Spinal cord (tissue), 10 donors: Measurements from ENCODE around the gene PTPN3. TPM values are rescaled to one million over a fixed set of nuclear protein-coding genes. Genes with fewer than 3 reads are reported as not detected.

ENCODE experiments used
- DNase-seq, 6 donors: peaks; one replicate each; pipeline versions ENCODE4 v3.0.0 to v3.0.0-alpha.2; 2013 to 2015; ENCODE audit warnings: low spot score in 6 of 6, low read depth in 4 of 6
- H3K27ac ChIP-seq: one replicate; pipeline ENCODE4 v1.5.1; 2013; ENCODE audit warnings: low read depth, low read length, control low read depth
- H3K27me3 ChIP-seq: one replicate; pipeline ENCODE4 v1.6.1; 2013; ENCODE audit warnings: low read length; ENCODE audit not compliant: control insufficient read depth, insufficient read depth
- H3K36me3 ChIP-seq: one replicate; pipeline ENCODE4 v1.6.1; 2013; ENCODE audit warnings: low read length; ENCODE audit not compliant: control insufficient read depth, insufficient read depth
- H3K4me1 ChIP-seq: one replicate; pipeline ENCODE4 v1.6.1; 2013; ENCODE audit warnings: low read length; ENCODE audit not compliant: control insufficient read depth, insufficient read depth
- H3K4me3 ChIP-seq: one replicate; pipeline ENCODE4 v1.5.1; 2013; ENCODE audit warnings: low read depth, low read length, control low read depth
- H3K9me3 ChIP-seq: one replicate; pipeline ENCODE4 v1.6.1; 2013; ENCODE audit warnings: low read length; ENCODE audit not compliant: control insufficient read depth, insufficient read depth
- WGBS: methylation state at CpG from one replicate; pipeline ENCODE4 v1.1.5; 2013; ENCODE audit warnings: missing lambda C conversion rate; ENCODE audit not compliant: insufficient coverage; 5-methylcytosine and 5-hydroxymethylcytosine counted together
- polyA plus RNA-seq, 2 donors: library from polyadenylated mRNA; unstranded; fragments of 120-200 nt; gene quantifications; one replicate each; pipeline ENCODE4 v1.2.1, GENCODE V29; 2013; ENCODE audit not compliant: insufficient read length in 2 of 2
- total RNA-seq, 2 donors: library from RNA; depleted of rRNA in 1 of 2; stranded (reverse); fragments of 120-200 nt in 1 of 2; fragments of >200 nt in 1 of 2; gene quantifications; one replicate each; pipeline versions ENCODE4 v1.2.3 to v1.2.4, GENCODE V29; 2013 to 2014
- donor health status: healthy.

PTPN3 gene
- total and polyA plus RNA-seq, 4 donors = 2.3 to 8.1 (median 7.1) TPM

- DNase-seq = no peak
- Histone ChIP-seq H3K27ac (no peak overlapping the region), H3K36me3 (no peaks in the 10 kb centered on the region), H3K9me3 (no peaks in the 10 kb centered on the region), H3K27me3 (peaks cover 52% of the 10 kb centered on the region), H3K4me3 (no peak overlapping the region), H3K4me1 (peaks cover 26% of the 10 kb centered on the region)
- no CpG with 5 or more reads among the region's 3 CpGs for WGBS
Observed at GRCh38 chr9:109496218-109496617, 1.9 kb downstream of the PTPN3 start.

GRCh38 chr9:109493648-109494047, 4.5 kb downstream of the PTPN3 start:
- H3K4me1 ChIP-seq = peaks cover 20% of the 10 kb centered on the region

DNA sequence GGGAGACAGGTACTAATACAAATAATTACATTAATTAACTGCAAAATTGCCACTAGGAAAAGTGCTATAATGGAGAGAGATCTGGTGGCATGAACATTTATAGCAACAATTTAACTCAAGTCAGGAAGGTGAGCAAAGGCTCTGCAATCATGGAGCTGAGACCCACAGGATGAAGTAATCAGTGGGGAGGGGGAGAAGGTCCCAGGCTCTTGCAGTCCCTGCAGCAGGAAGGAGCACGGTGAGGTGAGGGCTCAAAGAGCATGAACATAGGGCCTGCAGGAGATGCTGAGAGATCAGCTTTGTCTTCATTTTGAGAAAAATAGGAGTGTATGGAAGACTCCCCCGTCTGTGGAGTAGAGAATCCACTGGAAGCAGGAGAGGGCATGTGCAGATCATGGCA, 6.5 kb downstream of the PTPN3 start:
- Histone ChIP-seq H3K9me3 (no peaks in the 10 kb centered on the region), H3K4me1 (peaks cover 13% of the 10 kb centered on the region), H3K27ac (no peak overlapping the region), H3K36me3 (no peaks in the 10 kb centered on the region), H3K27me3 (peaks cover 15% of the 10 kb centered on the region), H3K4me3 (no peak overlapping the region)
- no peak for DNase-seq
- WGBS = 90% methylated on average over 2 of the region's 2 CpGs

More at GRCh38 chr9:109493648-109494047, 4.5 kb downstream of the PTPN3 start:
- DNase-seq = no peak
- no peaks in the 10 kb centered on the region for H3K36me3 ChIP-seq
- no peak overlapping the region for H3K27ac ChIP-seq
- H3K9me3 ChIP-seq = no peaks in the 10 kb centered on the region
- 68% methylated on average over 5 of the region's 6 CpGs for whole genome bisulfite sequencing
- H3K27me3 ChIP-seq = peaks cover 29% of the 10 kb centered on the region
- H3K4me3 ChIP-seq = no peak overlapping the region

- H3K4me3 ChIP-seq = no peak overlapping the region
- DNase-seq = no peak
- H3K4me1 ChIP-seq = peaks cover 10% of the 10 kb centered on the region
- WGBS = 58% methylated on average over 4 of the region's 7 CpGs
- peaks cover 5% of the 10 kb centered on the region for H3K36me3 ChIP-seq
- H3K27me3 ChIP-seq = no peaks in the 10 kb centered on the region
- H3K9me3 ChIP-seq = no peaks in the 10 kb centered on the region
- no peak overlapping the region for H3K27ac ChIP-seq
Observed at GRCh38 chr9:109488791-109489492, 9.2 kb downstream of the PTPN3 start.

DNA sequence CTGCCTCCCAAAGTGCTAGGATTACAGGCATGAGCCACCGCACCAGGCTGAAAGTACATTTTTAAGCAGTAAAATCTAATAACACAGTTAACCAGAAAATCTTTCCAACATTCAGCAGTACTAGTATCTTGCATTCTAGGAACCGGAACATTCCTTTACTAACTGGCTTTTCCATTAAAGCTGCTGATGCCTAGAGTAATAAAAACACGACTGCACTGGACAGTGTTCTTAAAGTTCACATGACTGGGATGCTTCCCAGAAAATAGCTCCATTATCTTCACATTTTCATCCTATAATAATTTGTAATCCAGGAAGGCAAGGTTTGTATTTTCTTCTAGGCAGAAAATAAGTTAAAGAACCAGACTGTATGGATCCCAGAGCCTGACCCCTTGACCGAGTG, 9.8 kb downstream of the PTPN3 start:
- no peak for DNase-seq
- no peak overlapping the region for H3K27ac ChIP-seq
- no peaks in the 10 kb centered on the region for H3K9me3 ChIP-seq
- peaks cover 10% of the 10 kb centered on the region for H3K4me1 ChIP-seq
- H3K27me3 ChIP-seq = no peaks in the 10 kb centered on the region
- H3K4me3 ChIP-seq = no peak overlapping the region
- peaks cover 5% of the 10 kb centered on the region for H3K36me3 ChIP-seq
- 94% methylated on average over 2 of the region's 4 CpGs for WGBS

DNA sequence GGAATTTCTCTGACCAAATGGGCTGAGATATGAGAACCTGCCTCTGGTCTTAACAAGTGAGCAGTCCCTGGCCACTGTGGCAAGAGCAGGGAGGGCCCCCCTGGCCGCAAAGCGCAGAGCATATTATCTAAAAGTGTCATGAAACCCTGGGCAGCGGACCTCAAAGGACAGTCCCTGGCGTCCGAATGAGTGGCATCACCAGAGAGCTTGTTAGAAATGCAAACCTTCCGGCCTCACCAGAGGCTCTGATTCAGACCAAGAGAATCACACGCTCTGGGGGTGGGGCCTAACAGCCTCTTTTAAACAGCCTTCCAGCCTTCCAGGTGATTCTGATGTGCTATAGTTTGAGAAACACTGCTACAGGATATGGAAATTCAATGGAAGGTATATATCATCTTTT, 10.9 kb downstream of the PTPN3 start:
- Histone ChIP-seq H3K9me3 (no peaks in the 10 kb centered on the region), H3K27ac (no peak overlapping the region), H3K4me1 (peaks cover 19% of the 10 kb centered on the region), H3K27me3 (peaks cover 5% of the 10 kb centered on the region), H3K4me3 (no peak overlapping the region), H3K36me3 (peaks cover 5% of the 10 kb centered on the region)
- 42% methylated on average over 6 of the region's 7 CpGs for WGBS
- DNase-seq = no peak

DNA sequence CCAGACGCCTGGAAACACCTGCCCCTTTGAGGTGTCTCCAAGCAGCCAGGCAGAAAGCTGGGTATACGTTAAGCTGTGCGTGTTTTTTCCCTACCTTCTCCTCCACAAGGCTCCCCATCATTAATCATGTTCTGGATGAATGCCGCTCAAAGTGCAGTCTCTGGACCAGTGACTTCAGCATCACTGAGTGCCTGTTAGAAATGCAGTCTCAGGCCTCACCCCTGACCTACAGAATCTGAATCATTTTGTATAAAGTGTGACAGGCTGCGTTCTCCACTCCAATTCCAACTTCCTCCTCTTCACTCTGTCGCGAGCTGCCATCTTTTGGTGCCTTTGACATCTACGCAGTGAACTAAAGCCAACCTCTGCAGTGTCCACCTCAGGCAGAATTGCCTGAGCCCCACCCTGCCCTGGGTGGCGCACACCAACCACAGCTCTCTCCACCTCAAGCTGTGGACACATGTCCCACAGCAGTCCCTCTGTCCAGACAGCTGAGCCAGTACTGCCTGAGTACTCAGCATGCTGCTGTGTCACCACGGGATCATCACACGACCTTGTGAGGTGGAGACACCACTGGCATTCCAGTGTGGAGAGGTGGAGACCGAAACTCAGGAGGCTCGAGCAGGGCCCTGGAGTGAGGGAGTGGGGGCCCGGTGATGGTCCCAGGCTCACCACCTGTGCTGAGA, 14.2 kb downstream of the PTPN3 start:
- H3K27me3 ChIP-seq = peaks cover 5% of the 10 kb centered on the region
- no peak for DNase-seq
- 82% methylated on average over 13 of the region's 14 CpGs for WGBS

DNA sequence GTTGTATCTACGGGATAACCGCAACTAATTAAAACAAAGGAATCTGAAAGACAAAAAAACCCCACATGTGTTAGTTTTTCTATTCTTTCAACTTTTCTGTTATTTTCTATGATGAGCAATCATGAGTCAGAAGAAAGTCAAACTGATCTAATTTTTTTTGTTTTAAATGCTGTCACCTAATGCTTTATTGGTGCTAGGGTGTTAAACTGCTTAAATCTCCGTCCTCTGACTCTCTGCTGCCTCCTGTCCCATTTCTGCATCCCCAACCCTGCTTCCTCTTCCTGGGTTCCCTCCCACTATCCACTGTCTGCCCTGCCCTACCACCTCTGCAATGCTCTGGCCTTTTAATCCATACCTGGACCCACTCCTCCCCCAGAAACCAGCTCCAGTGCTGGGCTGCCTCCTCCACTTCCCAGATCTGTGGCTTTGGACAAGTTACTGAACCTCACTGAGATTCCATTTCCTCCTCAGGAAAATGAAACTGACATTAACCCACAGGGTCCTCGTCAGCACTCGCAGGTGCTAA, 15.7 kb downstream of the PTPN3 start:
- H3K9me3 ChIP-seq = no peaks in the 10 kb centered on the region
- H3K27me3 ChIP-seq = peaks cover 5% of the 10 kb centered on the region
- no peak overlapping the region for H3K4me3 ChIP-seq
- H3K36me3 ChIP-seq = peaks cover 5% of the 10 kb centered on the region
- no peak overlapping the region for H3K27ac ChIP-seq
- peaks cover 22% of the 10 kb centered on the region for H3K4me1 ChIP-seq
- DNase-seq = no peak
- WGBS = 61% methylated on average over 3 of the region's 5 CpGs

More for the DNA sequence above, 14.2 kb downstream of the PTPN3 start:
- Histone ChIP-seq H3K27ac (no peak overlapping the region), H3K9me3 (no peaks in the 10 kb centered on the region), H3K4me3 (no peak overlapping the region), H3K4me1 (peaks cover 18% of the 10 kb centered on the region), H3K36me3 (peaks cover 5% of the 10 kb centered on the region)

GRCh38 chr9:109481856-109482255, 16.3 kb downstream of the PTPN3 start:
- Histone ChIP-seq H3K9me3 (no peaks in the 10 kb centered on the region), H3K4me3 (no peak overlapping the region), H3K27ac (no peak overlapping the region), H3K36me3 (peaks cover 5% of the 10 kb centered on the region), H3K27me3 (peaks cover 5% of the 10 kb centered on the region), H3K4me1 (peaks cover 18% of the 10 kb centered on the region)
- peak in 1 of 6 donors; percentile 32 for DNase-seq
- WGBS = 20% methylated on average over 6 of the region's 7 CpGs
